DMS114 treated with DMSO at 0.1 percent for 48 hours (cell line): ENCODE data around the gene LFNG.
"Not testable (repeated sequence)": the region's sequence is repeated elsewhere in the genome, so short reads cannot be mapped to it uniquely, and the experiment has no call there.

Source experiments
- DNase-seq: peaks from one replicate; lab custom pipeline; 2025; ENCODE audit not compliant: unreplicated experiment; lab: John Stamatoyannopoulos, UW

LFNG gene

DNA sequence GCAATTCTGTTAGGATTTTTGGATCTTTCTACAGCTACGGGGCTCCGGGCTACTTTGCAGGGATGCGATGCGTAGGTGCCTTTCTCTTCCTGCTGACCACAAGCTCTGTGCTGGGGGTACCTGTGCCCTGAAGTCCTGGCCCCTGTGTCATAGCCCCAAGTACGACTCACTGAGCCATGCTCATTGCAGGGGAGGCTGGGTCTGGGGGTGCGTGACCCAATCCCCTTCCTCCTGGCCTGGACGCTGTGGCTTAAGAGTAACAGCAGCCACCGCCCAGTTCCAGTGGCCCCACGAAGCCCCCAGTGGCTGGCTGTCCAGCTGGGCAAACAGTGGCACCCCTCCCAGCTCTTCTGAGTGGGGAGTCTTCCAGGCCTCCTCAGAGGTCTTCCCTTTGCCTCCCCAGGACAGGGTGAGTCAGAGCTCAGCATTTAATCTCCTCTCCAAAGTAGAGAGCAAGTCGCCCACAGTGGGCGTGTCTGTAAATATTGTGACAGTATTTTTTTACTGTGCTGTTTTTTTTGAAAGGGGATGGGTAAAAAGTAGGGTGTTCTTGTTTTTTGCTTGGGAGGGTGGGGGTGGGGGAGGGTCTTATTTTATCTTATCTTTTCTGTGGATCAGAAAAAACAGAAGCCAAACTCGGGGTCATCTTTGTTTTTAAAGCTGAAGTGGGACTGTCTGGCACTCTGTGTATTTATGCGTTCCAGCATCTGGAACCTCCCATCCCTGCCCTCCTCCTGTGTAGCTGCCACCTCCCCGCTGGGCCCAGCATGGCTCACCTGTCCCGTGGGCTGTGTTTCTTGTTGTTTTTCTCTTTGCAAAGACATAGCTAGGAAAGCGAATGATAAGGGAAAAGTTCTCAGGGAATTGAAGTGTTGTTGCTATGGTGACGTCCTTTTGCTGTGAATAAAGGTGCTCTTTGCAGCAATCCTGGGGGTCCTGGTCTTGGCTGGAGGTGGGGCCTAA lies 8.2 kb downstream of the LFNG start:
- DNase-seq, result no peak

DNA sequence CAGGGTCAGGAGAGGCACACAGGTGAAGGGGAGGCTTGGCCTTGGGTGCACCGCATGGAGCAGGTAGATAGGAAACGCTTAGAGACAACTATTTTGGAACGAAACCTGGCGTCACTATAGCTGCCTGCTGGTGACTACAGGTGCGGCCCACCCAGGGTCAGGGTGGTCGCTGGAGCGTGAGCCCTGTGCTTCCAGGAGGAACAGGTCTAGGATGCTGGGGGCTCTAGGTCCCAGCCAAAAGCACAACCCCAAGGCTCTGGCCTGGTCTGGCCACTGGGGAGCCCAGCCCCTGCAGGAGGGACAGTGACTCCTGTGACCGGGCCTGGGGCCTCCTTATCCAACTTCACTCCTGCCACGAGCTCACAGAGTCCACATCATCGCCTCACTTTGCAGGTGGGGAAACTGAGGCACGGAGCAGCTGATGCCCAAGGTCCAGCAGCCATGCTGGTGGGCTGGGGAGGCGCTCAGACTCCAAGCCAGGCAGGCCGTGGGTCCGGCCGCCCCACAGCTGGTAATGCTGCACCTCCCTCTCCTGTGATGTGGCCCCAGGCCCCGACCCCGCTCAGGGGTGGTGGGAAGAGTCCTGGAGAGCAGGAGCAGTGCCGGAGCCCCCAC lies 9.0 kb downstream of the LFNG start:
- DNase-seq, result no peak

DNA sequence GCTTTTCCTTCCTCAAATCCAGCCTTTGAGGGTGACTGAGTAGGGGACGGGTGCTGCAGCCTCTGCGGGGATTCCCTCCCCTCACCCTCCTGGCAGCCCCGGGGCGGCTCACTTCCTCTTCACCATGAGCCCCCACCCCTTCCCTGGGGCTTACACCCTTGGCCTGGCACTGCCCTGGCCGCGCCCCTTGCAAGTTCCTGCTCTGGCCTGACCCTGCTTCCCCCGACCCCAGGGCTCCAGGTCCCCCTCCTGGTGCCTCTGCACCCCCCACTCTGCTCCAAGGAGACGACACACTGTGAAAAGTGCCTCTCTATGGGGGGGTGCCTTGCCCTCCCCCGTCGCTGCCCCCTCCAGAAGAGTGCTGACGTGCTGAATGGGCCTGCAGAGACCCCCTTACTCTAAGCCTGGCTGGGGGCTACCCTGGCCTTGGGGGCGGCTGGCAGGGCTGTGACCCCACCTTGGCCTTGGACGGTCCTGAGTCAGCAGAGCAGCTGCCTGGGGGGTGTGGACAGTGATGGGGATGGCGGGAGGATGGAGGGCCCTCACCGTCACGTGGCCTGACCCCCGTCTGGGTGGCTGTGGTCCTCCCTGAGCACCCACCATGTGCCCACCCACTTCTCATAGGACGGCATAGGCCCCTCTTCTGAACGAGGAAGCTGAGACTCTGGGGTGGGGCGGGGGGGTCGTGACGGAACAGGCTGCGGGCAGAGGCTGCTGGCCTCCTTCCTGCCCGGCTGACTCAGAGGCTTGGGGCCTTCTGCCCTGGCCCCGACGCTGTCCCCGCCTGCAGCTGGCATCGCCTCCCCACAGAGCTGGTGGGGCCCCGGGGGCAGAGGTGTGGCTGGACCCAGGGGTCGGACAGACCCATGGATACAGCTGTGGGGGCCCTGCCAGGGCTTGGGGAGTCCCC lies 9.8 kb downstream of the LFNG start:
- no peak for DNase-seq

- DNase-seq, result no peak
Measured at GRCh38 chr7:2530071-2530987, 10.8 kb downstream of the LFNG start.

DNA sequence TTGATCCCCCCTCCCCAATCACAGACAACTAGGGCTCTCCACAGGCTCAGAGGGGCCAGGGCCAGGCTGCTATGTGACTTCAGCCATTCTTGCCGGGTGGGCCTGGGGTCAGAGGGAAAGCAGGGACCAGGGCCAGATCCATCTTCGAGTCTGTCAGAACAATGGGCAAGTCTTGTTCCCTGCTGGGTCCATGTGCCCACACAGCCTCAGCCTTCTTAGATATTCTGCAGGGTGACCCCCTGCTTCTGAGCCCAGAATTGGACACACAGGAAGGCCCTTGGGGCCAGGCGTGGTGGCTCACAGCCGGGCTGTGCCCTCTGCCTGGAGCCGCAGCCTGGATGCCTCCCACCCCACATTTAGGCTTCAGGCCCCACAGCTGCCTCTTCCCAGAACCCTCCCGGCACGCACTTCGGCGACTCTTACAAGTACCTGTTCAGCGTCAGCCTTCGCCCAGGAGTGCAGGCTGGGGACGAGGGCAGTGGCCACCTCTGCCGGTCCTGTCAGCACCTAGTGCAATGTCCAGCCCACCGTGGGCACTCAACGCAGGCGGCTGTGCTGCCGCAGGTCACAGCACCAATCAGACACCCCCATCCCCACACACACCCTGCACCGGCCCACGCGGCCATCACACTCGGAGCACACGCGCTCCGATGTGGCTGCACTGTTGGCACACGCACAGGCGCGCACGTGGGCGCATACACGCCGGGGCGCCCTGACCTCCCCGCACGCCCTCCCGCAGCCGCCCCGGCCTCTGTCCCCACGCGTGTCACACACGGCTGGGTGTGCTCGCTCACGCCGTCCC lies 11.6 kb downstream of the LFNG start:
- not testable (repeated sequence) for DNase-seq

- DNase-seq, result not testable (repeated sequence)
Measured at GRCh38 chr7:2531796-2532110, 12.2 kb downstream of the LFNG start.

- not testable (repeated sequence) for DNase-seq
Measured at GRCh38 chr7:2532199-2532772, 12.7 kb downstream of the LFNG start.

- DNase-seq, result not testable (repeated sequence)
Measured at GRCh38 chr7:2532816-2533215, 13.2 kb downstream of the LFNG start.

DNA sequence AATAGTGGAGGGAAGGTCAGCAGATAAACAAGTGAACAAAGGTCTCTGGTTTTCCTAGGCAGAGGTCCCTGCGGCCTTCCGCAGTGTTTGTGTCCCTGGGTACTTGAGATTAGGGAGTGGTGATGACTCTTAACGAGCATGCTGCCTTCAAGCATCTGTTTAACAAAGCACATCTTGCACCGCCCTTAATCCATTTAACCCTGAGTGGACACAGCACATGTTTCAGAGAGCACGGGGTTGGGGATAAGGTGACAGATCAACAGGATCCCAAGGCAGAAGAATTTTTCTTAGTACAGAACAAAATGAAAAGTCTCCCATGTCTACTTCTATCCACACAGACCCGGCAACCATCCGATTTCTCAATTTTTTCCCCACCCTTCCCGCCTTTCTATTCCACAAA lies 14.0 kb downstream of the LFNG start:
- DNase-seq, result not testable (repeated sequence)

GRCh38 chr7:2534214-2534613 lies 14.6 kb downstream of the LFNG start:
- not testable (repeated sequence) for DNase-seq

DNA sequence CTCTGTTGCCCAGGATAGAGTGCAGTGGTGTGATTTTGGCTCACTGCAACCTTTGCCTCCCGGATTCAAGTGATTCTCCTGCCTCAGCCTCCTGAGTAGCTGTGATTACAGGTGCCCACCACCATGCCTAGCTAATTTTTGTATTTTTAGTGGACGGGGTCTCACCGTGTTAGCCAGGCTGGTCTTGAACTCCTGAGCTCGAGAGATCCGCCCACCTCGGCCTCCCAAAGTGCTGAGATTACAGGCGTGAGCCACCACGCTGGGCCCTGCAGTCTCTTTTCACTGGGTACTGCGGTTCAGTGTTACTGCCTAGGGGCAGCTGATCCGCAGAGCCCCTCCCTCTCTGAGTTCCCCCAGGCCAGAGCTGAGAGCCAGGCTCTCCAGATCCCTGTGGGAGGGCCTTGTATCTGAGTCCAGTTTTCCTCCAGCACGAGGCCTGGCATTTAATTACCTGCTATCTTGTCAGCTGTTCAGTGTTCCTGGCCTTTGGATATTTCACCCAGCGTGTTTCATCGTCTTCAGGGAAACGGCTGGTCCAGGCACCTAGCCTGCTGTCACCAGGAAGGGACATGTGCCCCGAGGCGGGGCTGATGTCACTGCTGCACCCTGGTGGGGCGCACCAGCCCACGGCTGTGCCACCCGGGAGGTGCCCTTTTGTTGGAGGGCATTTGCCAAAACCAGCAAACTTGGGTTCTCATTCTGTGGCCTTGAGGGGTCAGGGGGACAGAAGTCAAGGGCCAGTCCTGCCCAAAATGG lies 16.5 kb downstream of the LFNG start:
- DNase-seq, result not testable (repeated sequence)

- no peak for DNase-seq
Measured at GRCh38 chr7:2537981-2538851, 18.6 kb downstream of the LFNG start.

DNA sequence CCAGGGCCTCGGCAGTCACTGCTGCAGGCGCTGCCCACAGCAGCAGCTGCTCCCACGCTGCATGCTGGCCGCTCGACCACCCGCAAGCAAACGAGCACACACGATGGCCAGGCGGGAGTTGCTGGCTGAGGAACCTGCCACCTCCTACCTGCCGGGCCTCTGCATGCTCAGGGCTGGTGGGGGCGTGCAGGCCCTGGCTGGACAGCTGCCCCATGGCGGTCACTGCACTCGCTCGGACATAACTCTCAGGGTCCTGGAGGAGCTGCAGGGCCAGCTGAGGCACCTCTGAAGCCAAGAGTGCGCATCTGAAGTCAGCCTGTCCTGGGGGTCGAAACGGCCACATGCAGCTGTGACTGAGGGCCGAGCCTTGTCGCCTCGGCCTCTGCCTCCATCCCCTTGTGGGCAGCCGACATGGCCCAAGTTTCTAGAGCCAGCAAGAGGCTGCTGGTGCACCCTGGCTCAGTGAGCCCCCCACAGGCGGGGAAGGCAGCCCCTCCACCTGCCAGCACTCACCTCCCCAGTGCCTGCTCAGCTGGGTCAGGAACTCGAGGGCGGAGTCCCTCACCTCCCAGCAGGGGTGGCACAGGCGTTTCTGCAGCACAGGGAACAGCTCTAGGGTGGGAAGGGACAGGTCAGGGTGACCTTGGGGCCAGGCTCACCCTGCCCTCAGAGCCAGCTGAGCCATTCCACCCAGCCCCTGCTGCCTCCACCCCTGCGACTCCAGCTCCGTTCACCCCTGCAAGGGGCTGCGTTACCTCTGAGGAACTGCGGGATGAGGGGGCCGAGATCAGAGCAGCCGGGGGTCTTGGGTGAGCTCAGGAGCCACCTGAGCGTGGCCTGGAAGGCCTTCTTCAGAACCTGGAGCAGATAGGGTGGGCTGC lies 19.7 kb downstream of the LFNG start:
- no peak for DNase-seq

- no peak for DNase-seq
Measured at GRCh38 chr7:2540133-2540532, 20.6 kb downstream of the LFNG start.

DNA sequence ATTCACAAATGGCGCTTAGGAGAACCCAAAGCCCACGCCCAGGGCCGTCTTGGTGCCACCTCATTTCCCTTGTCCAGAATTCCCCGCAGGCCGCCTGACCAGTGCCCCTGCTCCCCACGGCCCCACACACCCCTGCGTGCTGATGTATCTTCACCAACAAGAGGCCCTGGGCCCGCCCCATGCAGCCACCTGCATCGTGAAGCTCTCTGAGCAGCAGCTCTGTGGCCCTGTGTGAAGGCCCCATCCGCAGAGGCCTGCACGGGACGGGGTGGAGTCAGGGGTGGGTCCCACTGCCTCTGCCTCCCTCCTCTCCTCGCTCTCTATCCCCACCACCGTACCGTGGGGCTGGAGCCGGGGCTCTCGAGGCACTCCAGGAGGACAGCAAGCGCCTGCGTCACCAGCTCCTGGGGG lies 21.1 kb downstream of the LFNG start:
- no peak for DNase-seq

DNA sequence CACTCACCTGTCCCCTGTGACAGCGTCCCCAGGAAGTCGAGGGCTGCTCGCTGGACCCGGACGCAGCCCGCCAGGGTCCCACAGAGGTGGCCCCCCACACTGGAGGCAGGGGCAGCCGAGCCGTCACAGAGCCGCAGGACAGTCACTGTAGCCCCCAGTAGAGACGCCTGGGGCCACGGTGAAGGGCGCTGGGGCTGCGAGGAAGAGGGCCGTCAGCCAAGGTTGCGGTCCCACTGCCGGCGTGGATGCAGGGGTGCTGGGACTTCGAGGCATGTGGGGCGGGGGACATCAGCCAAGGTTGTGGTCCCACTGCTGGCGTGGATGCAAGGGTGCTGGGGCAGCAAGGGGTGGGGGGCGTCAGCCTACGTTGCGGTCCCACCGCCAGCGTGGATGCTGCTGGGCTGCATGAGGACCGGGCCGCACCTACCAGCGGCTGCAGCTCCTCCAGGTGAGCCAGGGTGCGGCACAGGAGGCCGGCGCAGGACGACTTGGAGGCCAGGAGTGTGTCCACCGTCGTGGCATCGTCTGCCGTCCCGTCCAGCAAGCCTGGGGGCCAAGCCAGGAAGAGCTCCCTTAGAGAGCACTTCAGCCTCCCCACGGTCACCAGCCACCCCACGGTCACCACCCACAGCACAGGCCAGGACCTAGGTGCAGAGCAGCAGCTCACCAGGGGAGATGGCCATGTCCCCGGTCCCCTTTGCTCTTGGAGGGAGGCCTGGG lies 21.9 kb downstream of the LFNG start:
- no peak for DNase-seq
